GM12878 (cell line): ENCODE results near the gene TGFB1. TPM values are rescaled to one million over a fixed set of nuclear protein-coding genes. Genes with fewer than 3 reads are reported as not detected.
A peak's percentile ranks its signal among the peaks of the same experiment; 100 is the strongest.

Experiments used
- BACH1 ChIP-seq: fragments of 450-650 bp; IDR thresholded peaks from 2 replicates; pipeline ENCODE4 v1.6.1; 2017; ENCODE audit warnings: mild to moderate bottlenecking, borderline replicate concordance
- BRCA1 ChIP-seq: IDR thresholded peaks from 2 replicates; pipeline ENCODE4 v1.6.1; 2011; ENCODE audit warnings: low read depth, low read length, improper control_type of control experiment
- CBX3 ChIP-seq: fragments of 200-600 bp; sonication (generic); IDR thresholded peaks from 2 replicates; pipeline ENCODE4 v1.6.1; 2016; ENCODE audit warnings: low read depth, borderline replicate concordance
- CEBPB ChIP-seq, 2 experiments: fragments of 150-350 bp in 1 of 2; IDR thresholded peaks; 2 replicates each; pipeline ENCODE4 v1.6.1; 2012 to 2014; ENCODE audit warnings: low read depth in 2 of 2, low read length in 2 of 2, borderline replicate concordance in 1 of 2, inconsistent platforms in 1 of 2
- GABPA ChIP-seq: IDR thresholded peaks from 2 replicates; pipeline ENCODE4 v1.6.1; 2014; ENCODE audit warnings: antibody characterized with exemption, low read depth, mild to moderate bottlenecking, inconsistent platforms
- HDGF ChIP-seq: fragments of 450-650 bp; IDR thresholded peaks from 2 replicates; pipeline ENCODE4 v1.6.1; 2016; ENCODE audit warnings: antibody characterized with exemption
- IKZF2 ChIP-seq, 2 experiments: fragments of 450-650 bp; IDR thresholded peaks; 2 replicates each; pipeline ENCODE4 v1.6.1; 2017; ENCODE audit warnings: mild to moderate bottlenecking in 2 of 2, moderate library complexity in 2 of 2
- JUND ChIP-seq: IDR thresholded peaks from 2 replicates; pipeline ENCODE4 v1.6.1; 2012; ENCODE audit warnings: low read depth, mild to moderate bottlenecking, low read length, improper control_type of control experiment, moderate library complexity
- RAD21 ChIP-seq: IDR thresholded peaks from 2 replicates; pipeline ENCODE4 v1.6.1; 2011; ENCODE audit warnings: mild to moderate bottlenecking, low read depth, low read length, moderate library complexity; ENCODE audit not compliant: insufficient read depth
- SREBF1 ChIP-seq: IDR thresholded peaks from 2 replicates; pipeline ENCODE4 v1.6.1; 2012; ENCODE audit warnings: mild to moderate bottlenecking, low read length
- TCF12 ChIP-seq: IDR thresholded peaks from 2 replicates; pipeline ENCODE4 v1.6.1; 2011; ENCODE audit warnings: low read depth, mild to moderate bottlenecking, low read length
- YY1 ChIP-seq: IDR thresholded peaks from 2 replicates; pipeline ENCODE4 v1.6.1; 2011; ENCODE audit warnings: low read depth, mild to moderate bottlenecking, low read length
- ZSCAN29 ChIP-seq: fragments of 450-650 bp; IDR thresholded peaks from 2 replicates; pipeline ENCODE4 v1.6.1; 2017; ENCODE audit warnings: mild to moderate bottlenecking, moderate library complexity
- polyA plus RNA-seq, 11 experiments: library from polyadenylated mRNA; depleted of rRNA in 4 of 11; unstranded in 6 of 11; stranded (reverse) in 5 of 11; fragments of >200 nt; fragmentation: Nextera tagmentation in 4 of 11; fragmentation: Illumina TruSeq in 1 of 11; extraction: Ambion mirVana in 4 of 11; extraction: Trizol in 1 of 11; gene quantifications; 1 replicate in 1 of 11; 2 replicates in 10 of 11; pipeline versions ENCODE4 v1.2.1 to v1.2.3, GENCODE V29; 2011 to 2016; ENCODE audit warnings: inconsistent platforms in 2 of 11, missing spikeins in 2 of 11, low read depth in 1 of 11
- total RNA-seq, 4 experiments: library from RNA; depleted of rRNA in 3 of 4; stranded (reverse); fragments of >200 nt in 3 of 4; fragmentation: Illumina TruSeq in 1 of 4; extraction: Trizol in 1 of 4; gene quantifications; 2 replicates each; pipeline versions ENCODE4 v1.2.1 to v1.2.3, GENCODE V29; 2013 to 2021
- TF ChIP-seq, protein P1 (sequence below): fragments of 450-650 bp; formaldehyde crosslinking; IDR thresholded peaks from 2 replicates; pipeline ENCODE4 v1.5.0; 2022; ENCODE audit warnings: mild to moderate bottlenecking, missing genetic modification characterization
- TF ChIP-seq, protein P2 (sequence below): IDR thresholded peaks from 2 replicates; pipeline ENCODE4 v1.6.1; 2012; ENCODE audit warnings: improper control_type of control experiment, low read depth, low read length; ENCODE audit not compliant: insufficient replicate concordance
- TF ChIP-seq, protein P3 (sequence below): IDR thresholded peaks from 2 replicates; pipeline ENCODE4 v1.6.1; 2011; ENCODE audit warnings: low read depth, low read length, improper control_type of control experiment, borderline replicate concordance
- TF ChIP-seq, protein P4 (sequence below): fragments of 450-650 bp; formaldehyde crosslinking; IDR thresholded peaks from 2 replicates; pipeline ENCODE4 v1.4.0; 2022; ENCODE audit warnings: mild to moderate bottlenecking, moderate library complexity

Gene TGFB1
- total and polyA plus RNA-seq, 10 of the 15 experiments (the other 5 are each of a cell fraction or from before 2014, with no cell fraction given) = 0.23 to 120 (median 10.9) TPM

DNA sequence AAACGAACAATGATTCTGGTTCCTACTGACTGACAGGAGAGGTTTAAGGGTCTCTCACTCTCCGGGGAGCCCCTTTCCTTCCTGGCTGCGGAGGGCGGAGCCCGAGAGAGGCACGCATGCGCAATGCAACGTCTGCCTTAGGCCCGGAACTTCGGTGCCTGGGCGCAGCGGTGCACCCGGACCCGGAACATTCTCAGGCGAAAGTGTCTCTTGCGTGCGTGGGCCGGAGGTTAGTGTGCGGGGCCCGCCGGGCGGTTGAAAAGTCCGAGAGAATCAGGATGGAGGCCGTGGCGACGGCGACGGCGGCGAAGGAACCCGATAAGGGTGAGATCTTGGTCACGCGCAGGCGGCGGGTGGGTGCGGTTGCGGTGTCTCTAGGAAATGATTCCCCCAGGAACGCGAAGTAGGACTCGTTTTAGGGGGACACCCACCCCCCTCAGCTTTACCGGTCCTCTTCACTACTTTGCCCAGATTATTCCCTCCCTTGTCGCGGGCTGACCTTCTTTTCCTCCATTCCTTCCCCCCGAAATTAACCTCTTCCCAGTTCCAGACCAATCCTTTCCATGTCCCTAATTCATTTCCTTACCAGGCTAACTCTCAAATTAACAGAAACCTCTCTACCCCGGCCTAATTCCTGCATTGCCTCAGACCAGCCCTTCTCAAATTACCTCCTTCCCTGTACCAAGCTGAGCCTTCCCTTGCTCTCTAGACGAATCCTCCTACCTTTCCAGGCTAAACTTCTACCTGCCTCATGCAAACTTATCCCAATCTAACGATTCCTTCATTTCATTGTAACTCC lies 43.5 kb downstream of the TGFB1 start, which contains the start of gene CCDC97 (continued):
- TF ChIP-seq, protein P1, sequence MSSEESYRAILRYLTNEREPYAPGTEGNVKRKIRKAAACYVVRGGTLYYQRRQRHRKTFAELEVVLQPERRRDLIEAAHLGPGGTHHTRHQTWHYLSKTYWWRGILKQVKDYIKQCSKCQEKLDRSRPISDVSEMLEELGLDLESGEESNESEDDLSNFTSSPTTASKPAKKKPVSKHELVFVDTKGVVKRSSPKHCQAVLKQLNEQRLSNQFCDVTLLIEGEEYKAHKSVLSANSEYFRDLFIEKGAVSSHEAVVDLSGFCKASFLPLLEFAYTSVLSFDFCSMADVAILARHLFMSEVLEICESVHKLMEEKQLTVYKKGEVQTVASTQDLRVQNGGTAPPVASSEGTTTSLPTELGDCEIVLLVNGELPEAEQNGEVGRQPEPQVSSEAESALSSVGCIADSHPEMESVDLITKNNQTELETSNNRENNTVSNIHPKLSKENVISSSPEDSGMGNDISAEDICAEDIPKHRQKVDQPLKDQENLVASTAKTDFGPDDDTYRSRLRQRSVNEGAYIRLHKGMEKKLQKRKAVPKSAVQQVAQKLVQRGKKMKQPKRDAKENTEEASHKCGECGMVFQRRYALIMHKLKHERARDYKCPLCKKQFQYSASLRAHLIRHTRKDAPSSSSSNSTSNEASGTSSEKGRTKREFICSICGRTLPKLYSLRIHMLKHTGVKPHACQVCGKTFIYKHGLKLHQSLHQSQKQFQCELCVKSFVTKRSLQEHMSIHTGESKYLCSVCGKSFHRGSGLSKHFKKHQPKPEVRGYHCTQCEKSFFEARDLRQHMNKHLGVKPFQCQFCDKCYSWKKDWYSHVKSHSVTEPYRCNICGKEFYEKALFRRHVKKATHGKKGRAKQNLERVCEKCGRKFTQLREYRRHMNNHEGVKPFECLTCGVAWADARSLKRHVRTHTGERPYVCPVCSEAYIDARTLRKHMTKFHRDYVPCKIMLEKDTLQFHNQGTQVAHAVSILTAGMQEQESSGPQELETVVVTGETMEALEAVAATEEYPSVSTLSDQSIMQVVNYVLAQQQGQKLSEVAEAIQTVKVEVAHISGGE (CRISPR knock-in tag) = peak; percentile 93
- TF ChIP-seq, protein P2, sequence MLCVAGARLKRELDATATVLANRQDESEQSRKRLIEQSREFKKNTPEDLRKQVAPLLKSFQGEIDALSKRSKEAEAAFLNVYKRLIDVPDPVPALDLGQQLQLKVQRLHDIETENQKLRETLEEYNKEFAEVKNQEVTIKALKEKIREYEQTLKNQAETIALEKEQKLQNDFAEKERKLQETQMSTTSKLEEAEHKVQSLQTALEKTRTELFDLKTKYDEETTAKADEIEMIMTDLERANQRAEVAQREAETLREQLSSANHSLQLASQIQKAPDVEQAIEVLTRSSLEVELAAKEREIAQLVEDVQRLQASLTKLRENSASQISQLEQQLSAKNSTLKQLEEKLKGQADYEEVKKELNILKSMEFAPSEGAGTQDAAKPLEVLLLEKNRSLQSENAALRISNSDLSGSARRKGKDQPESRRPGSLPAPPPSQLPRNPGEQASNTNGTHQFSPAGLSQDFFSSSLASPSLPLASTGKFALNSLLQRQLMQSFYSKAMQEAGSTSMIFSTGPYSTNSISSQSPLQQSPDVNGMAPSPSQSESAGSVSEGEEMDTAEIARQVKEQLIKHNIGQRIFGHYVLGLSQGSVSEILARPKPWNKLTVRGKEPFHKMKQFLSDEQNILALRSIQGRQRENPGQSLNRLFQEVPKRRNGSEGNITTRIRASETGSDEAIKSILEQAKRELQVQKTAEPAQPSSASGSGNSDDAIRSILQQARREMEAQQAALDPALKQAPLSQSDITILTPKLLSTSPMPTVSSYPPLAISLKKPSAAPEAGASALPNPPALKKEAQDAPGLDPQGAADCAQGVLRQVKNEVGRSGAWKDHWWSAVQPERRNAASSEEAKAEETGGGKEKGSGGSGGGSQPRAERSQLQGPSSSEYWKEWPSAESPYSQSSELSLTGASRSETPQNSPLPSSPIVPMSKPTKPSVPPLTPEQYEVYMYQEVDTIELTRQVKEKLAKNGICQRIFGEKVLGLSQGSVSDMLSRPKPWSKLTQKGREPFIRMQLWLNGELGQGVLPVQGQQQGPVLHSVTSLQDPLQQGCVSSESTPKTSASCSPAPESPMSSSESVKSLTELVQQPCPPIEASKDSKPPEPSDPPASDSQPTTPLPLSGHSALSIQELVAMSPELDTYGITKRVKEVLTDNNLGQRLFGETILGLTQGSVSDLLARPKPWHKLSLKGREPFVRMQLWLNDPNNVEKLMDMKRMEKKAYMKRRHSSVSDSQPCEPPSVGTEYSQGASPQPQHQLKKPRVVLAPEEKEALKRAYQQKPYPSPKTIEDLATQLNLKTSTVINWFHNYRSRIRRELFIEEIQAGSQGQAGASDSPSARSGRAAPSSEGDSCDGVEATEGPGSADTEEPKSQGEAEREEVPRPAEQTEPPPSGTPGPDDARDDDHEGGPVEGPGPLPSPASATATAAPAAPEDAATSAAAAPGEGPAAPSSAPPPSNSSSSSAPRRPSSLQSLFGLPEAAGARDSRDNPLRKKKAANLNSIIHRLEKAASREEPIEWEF = no peak
- TF ChIP-seq, protein P3, sequence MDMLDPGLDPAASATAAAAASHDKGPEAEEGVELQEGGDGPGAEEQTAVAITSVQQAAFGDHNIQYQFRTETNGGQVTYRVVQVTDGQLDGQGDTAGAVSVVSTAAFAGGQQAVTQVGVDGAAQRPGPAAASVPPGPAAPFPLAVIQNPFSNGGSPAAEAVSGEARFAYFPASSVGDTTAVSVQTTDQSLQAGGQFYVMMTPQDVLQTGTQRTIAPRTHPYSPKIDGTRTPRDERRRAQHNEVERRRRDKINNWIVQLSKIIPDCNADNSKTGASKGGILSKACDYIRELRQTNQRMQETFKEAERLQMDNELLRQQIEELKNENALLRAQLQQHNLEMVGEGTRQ = peak; percentile 15; the same call in 1 of the 2 replicates
- TF ChIP-seq ZSCAN29 (peak; percentile 90), JUND (no peak), CBX3 (no peak), IKZF2 (IDR thresholded peaks at IDR 0.05) (peak; percentile 65 to 85), TCF12 (peak; percentile 48; the same call in 1 of the 2 replicates), GABPA (peak; percentile 92), RAD21 (no peak), HDGF (peak; percentile 54; the same call in 1 of the 2 replicates), BACH1 (peak; percentile 76; the same call in 1 of the 2 replicates), BRCA1 (no peak), CEBPB (IDR thresholded peaks at IDR 0.05; ENCODE audit: borderline replicate concordance in 1 of 2, low read depth in 2 of 2, low read length in 2 of 2) (no peak), YY1 (peak; percentile 71), SREBF1 (no peak)
- TF ChIP-seq, protein P4, sequence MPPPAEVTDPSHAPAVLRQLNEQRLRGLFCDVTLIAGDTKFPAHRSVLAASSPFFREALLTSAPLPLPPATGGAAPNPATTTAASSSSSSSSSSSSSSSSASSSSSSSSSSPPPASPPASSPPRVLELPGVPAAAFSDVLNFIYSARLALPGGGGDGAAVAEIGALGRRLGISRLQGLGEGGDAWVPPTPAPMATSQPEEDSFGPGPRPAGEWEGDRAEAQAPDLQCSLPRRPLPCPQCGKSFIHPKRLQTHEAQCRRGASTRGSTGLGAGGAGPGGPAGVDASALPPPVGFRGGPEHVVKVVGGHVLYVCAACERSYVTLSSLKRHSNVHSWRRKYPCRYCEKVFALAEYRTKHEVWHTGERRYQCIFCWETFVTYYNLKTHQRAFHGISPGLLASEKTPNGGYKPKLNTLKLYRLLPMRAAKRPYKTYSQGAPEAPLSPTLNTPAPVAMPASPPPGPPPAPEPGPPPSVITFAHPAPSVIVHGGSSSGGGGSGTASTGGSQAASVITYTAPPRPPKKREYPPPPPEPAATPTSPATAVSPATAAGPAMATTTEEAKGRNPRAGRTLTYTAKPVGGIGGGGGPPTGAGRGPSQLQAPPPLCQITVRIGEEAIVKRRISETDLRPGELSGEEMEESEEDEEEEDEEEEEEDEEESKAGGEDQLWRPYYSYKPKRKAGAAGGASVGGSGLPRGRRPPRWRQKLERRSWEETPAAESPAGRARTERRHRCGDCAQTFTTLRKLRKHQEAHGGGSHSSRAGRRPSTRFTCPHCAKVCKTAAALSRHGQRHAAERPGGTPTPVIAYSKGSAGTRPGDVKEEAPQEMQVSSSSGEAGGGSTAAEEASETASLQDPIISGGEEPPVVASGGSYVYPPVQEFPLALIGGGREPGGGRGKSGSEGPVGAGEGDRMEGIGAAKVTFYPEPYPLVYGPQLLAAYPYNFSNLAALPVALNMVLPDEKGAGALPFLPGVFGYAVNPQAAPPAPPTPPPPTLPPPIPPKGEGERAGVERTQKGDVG (CRISPR knock-in tag) = no peak
